Measurements from ENCODE around the gene ENDOD1.
A peak's percentile ranks its signal among the peaks of the same experiment; 100 is the strongest.

- TF ChIP-seq CTCF (IDR thresholded peaks at IDR 0.05) (peak; percentile 11; the same call in 1 of the 3 replicates), CBX2 (IDR thresholded peaks at IDR 0.05; ENCODE audit: borderline replicate concordance, low read depth) (no peak), EP300 (IDR thresholded peaks at IDR 0.05) (no peak)
- TF ChIP-seq, protein P1, sequence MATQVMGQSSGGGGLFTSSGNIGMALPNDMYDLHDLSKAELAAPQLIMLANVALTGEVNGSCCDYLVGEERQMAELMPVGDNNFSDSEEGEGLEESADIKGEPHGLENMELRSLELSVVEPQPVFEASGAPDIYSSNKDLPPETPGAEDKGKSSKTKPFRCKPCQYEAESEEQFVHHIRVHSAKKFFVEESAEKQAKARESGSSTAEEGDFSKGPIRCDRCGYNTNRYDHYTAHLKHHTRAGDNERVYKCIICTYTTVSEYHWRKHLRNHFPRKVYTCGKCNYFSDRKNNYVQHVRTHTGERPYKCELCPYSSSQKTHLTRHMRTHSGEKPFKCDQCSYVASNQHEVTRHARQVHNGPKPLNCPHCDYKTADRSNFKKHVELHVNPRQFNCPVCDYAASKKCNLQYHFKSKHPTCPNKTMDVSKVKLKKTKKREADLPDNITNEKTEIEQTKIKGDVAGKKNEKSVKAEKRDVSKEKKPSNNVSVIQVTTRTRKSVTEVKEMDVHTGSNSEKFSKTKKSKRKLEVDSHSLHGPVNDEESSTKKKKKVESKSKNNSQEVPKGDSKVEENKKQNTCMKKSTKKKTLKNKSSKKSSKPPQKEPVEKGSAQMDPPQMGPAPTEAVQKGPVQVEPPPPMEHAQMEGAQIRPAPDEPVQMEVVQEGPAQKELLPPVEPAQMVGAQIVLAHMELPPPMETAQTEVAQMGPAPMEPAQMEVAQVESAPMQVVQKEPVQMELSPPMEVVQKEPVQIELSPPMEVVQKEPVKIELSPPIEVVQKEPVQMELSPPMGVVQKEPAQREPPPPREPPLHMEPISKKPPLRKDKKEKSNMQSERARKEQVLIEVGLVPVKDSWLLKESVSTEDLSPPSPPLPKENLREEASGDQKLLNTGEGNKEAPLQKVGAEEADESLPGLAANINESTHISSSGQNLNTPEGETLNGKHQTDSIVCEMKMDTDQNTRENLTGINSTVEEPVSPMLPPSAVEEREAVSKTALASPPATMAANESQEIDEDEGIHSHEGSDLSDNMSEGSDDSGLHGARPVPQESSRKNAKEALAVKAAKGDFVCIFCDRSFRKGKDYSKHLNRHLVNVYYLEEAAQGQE (IDR thresholded peaks at IDR 0.05), result no peak
These were observed 22.4 kb upstream of the ENDOD1 start for GRCh38 chr11:95067039-95067840.

All from A549 (cell line).